SK-N-SH (cell line): ENCODE results near the gene TBC1D19. TPM values are rescaled to one million over a fixed set of nuclear protein-coding genes. Genes with fewer than 3 reads are reported as not detected.

Experiments used
- CTCF ChIA-PET: fragments of 300-600, 350-600 bp; formaldehyde crosslinking; extraction: SDS; loops from one replicate; lab custom pipeline; 2021; lab: Yijun Ruan, JAX
- POLR2A ChIA-PET: fragments of 350-600 bp; sonication (Branson Sonifier 250); formaldehyde crosslinking; extraction: SDS; loops from one replicate; lab custom pipeline; 2020; ENCODE audit warnings: antibody characterized with exemption, inconsistent platforms; lab: Yijun Ruan, JAX
- DNase-seq: peaks from one replicate; pipeline ENCODE4 v3.0.0; 2012
- H2AFZ ChIP-seq: fragments of 200-600 bp; sonication (generic); 2 replicates; pipeline ENCODE4 v1.8.1; 2016; ENCODE audit warnings: antibody characterized with exemption, mild to moderate bottlenecking, low read depth
- H3F3A ChIP-seq: fragments of 200-600 bp; sonication (generic); replicated peaks from 2 replicates; pipeline ENCODE3; 2016; ENCODE audit warnings: antibody characterized with exemption, mild to moderate bottlenecking; ENCODE audit not compliant: insufficient read depth
- H3K27ac ChIP-seq, 2 experiments: fragments of 200-500 bp in 1 of 2; fragments of 200-600 bp in 1 of 2; sonication (Bioruptor generic) in 1 of 2; sonication (generic), shearing (Covaris generic) in 1 of 2; 2 replicates each; pipeline versions ENCODE4 v1.5.1 to v1.6.1; 2014 to 2016; ENCODE audit warnings: low read depth in 2 of 2, inconsistent platforms in 1 of 2, low read length in 1 of 2, mild to moderate bottlenecking in 1 of 2, mixed read lengths in 1 of 2
- H3K27me3 ChIP-seq: fragments of 200-600 bp; sonication (generic), shearing (Covaris generic); 2 replicates; pipeline ENCODE4 v1.6.1; 2016; ENCODE audit warnings: mixed run types; ENCODE audit not compliant: insufficient read depth
- H3K36me3 ChIP-seq, 2 experiments: fragments of 200-500 bp in 1 of 2; fragments of 200-600 bp in 1 of 2; sonication (Bioruptor generic) in 1 of 2; sonication (generic) in 1 of 2; replicated peaks in 1 of 2; 2 replicates each; pipeline versions ENCODE3 to v1.5.1; 2014 to 2016; ENCODE audit warnings: low read length in 1 of 2, mild to moderate bottlenecking in 1 of 2; ENCODE audit not compliant: insufficient read depth in 2 of 2, control insufficient read depth in 1 of 2
- H3K4me1 ChIP-seq, 2 experiments: fragments of 200-500 bp in 1 of 2; fragments of 200-600 bp in 1 of 2; sonication (Bioruptor generic) in 1 of 2; sonication (generic), shearing (Covaris generic) in 1 of 2; 2 replicates each; pipeline versions ENCODE4 v1.5.1 to v1.6.1; 2014 to 2016; ENCODE audit warnings: low read depth in 1 of 2, low read length in 1 of 2, mixed run types in 1 of 2; ENCODE audit not compliant: insufficient read depth in 2 of 2, control insufficient read depth in 1 of 2
- H3K4me2 ChIP-seq: fragments of 200-600 bp; sonication (generic), shearing (Covaris generic); 2 replicates; pipeline ENCODE4 v1.6.1; 2017; ENCODE audit warnings: mixed run types
- H3K4me3 ChIP-seq, 2 experiments: fragments of 200-500 bp in 1 of 2; fragments of 200-600 bp in 1 of 2; sonication (Bioruptor generic) in 1 of 2; sonication (generic), shearing (Covaris generic) in 1 of 2; 2 replicates each; pipeline versions ENCODE4 v1.5.1 to v1.8.1; 2014 to 2016; ENCODE audit warnings: low read depth in 2 of 2, inconsistent platforms in 1 of 2, low read length in 1 of 2, mild to moderate bottlenecking in 1 of 2, mixed read lengths in 1 of 2, moderate library complexity in 1 of 2
- H3K79me2 ChIP-seq: fragments of 200-600 bp; sonication (generic); 2 replicates; pipeline ENCODE4 v1.8.1; 2017; ENCODE audit warnings: mild to moderate bottlenecking; ENCODE audit not compliant: insufficient read depth
- H3K9ac ChIP-seq: fragments of 200-600 bp; sonication (generic); 2 replicates; pipeline ENCODE4 v1.6.1; 2017; ENCODE audit warnings: mixed run types
- H3K9me2 ChIP-seq: fragments of 200-600 bp; sonication (generic); 2 replicates; pipeline ENCODE4 v1.6.1; 2017; ENCODE audit warnings: mixed run types
- H3K9me3 ChIP-seq: fragments of 200-600 bp; sonication (generic); 2 replicates; pipeline ENCODE4 v1.6.1; 2017; ENCODE audit warnings: mixed run types, mild to moderate bottlenecking, moderate library complexity
- H4K20me1 ChIP-seq: fragments of 200-600 bp; sonication (generic); 2 replicates; pipeline ENCODE4 v1.6.1; 2017; ENCODE audit warnings: mild to moderate bottlenecking, mixed run types; ENCODE audit not compliant: insufficient read depth
- CHD2 ChIP-seq: fragments of 150-350 bp; IDR thresholded peaks from 2 replicates; pipeline ENCODE4 v1.6.1; 2018; ENCODE audit warnings: low read length; ENCODE audit not compliant: partially characterized antibody
- EZH2phosphoT487 ChIP-seq: fragments of 200-600 bp; sonication (generic); IDR thresholded peaks from 2 replicates; pipeline ENCODE4 v1.6.1; 2017; ENCODE audit warnings: low read depth, mixed run types, mild to moderate bottlenecking, antibody characterized with exemption, moderate library complexity, borderline replicate concordance
- FOSL2 ChIP-seq: IDR thresholded peaks from 2 replicates; pipeline ENCODE4 v1.4.0; 2012; ENCODE audit warnings: low read depth, mild to moderate bottlenecking, moderate library complexity, borderline replicate concordance
- FOXJ3 ChIP-seq: sonication (generic); formaldehyde crosslinking; IDR thresholded peaks from 2 replicates; pipeline ENCODE4 v1.5.1; 2020; ENCODE audit warnings: mild to moderate bottlenecking, missing genetic modification reagents
- FOXM1 ChIP-seq: IDR thresholded peaks from 2 replicates; pipeline ENCODE4 v1.4.0; 2012; ENCODE audit warnings: low read depth, mild to moderate bottlenecking
- GABPA ChIP-seq: IDR thresholded peaks from 2 replicates; pipeline ENCODE4 v1.4.0; 2012; ENCODE audit warnings: low read depth, mild to moderate bottlenecking
- GATA2 ChIP-seq: sonication (generic); formaldehyde crosslinking; IDR thresholded peaks from 2 replicates; pipeline ENCODE4 v1.5.0; 2020; ENCODE audit warnings: mild to moderate bottlenecking, missing genetic modification reagents
- MAX ChIP-seq: IDR thresholded peaks from 2 replicates; pipeline ENCODE4 v1.4.0; 2012; ENCODE audit warnings: low read depth
- MEF2A ChIP-seq: IDR thresholded peaks from 2 replicates; pipeline ENCODE4 v1.4.0; 2012; ENCODE audit warnings: low read depth, borderline replicate concordance
- MXI1 ChIP-seq: IDR thresholded peaks from 2 replicates; pipeline ENCODE4 v1.6.1; 2012; ENCODE audit warnings: mild to moderate bottlenecking, low read depth, low read length, improper control_type of control experiment
- NRF1 ChIP-seq: IDR thresholded peaks from 2 replicates; pipeline ENCODE4 v1.6.1; 2012; ENCODE audit warnings: low read depth, mild to moderate bottlenecking, low read length
- POLR2AphosphoS5 ChIP-seq: IDR thresholded peaks from 2 replicates; pipeline ENCODE4 v1.6.1; 2012; ENCODE audit warnings: low read depth, low read length
- RAD21 ChIP-seq: IDR thresholded peaks from 2 replicates; pipeline ENCODE4 v1.6.1; 2012; ENCODE audit warnings: mild to moderate bottlenecking, low read length
- RCOR1 ChIP-seq: fragments of 150-350 bp; IDR thresholded peaks from 2 replicates; pipeline ENCODE4 v1.6.1; 2017; ENCODE audit warnings: antibody characterized with exemption, low read length
- RFX5 ChIP-seq: IDR thresholded peaks from 2 replicates; pipeline ENCODE4 v1.6.1; 2012; ENCODE audit warnings: mild to moderate bottlenecking, improper control_type of control experiment, low read length
- RXRA ChIP-seq: IDR thresholded peaks from 2 replicates; pipeline ENCODE4 v1.4.0; 2012; ENCODE audit warnings: low read depth, mild to moderate bottlenecking, borderline replicate concordance
- SIN3A ChIP-seq: IDR thresholded peaks from 2 replicates; pipeline ENCODE4 v1.6.1; 2012; ENCODE audit warnings: low read depth, mild to moderate bottlenecking, low read length, moderate library complexity, borderline replicate concordance
- SMC3 ChIP-seq: IDR thresholded peaks from 2 replicates; pipeline ENCODE4 v1.6.1; 2012; ENCODE audit warnings: low read depth, low read length, improper control_type of control experiment
- TAF1 ChIP-seq: IDR thresholded peaks from 2 replicates; pipeline ENCODE4 v1.6.1; 2012; ENCODE audit warnings: low read depth, mild to moderate bottlenecking, low read length, moderate library complexity, borderline replicate concordance
- TCF12 ChIP-seq: IDR thresholded peaks from 2 replicates; pipeline ENCODE4 v1.4.0; 2012
- TEAD4 ChIP-seq: IDR thresholded peaks from 2 replicates; pipeline ENCODE4 v1.4.0; 2012; ENCODE audit warnings: mild to moderate bottlenecking, borderline replicate concordance; ENCODE audit not compliant: insufficient read depth
- WGBS: methylation state at CpG from one replicate; pipeline ENCODE4 v1.1.6; 2017; ENCODE audit warnings: low lambda C conversion rate; 5-methylcytosine and 5-hydroxymethylcytosine counted together
- polyA plus RNA-seq, 3 experiments: library from polyadenylated mRNA; depleted of rRNA; stranded (reverse); fragments of >200 nt; gene quantifications; 2 replicates each; pipeline ENCODE4 v1.2.3, GENCODE V29; 2012
- TF ChIP-seq, protein P1 (sequence below): IDR thresholded peaks from 2 replicates; pipeline ENCODE4 v1.4.0; 2012; ENCODE audit warnings: low read depth, borderline replicate concordance

TBC1D19 gene
- polyA plus RNA-seq, 1 of the 3 experiments (the other 2 are of a cell fraction) = 4.2 TPM

GRCh38 chr4:26583538-26583864 lies 383 bp upstream of the TBC1D19 start:
- Histone ChIP-seq H3K36me3 (no peaks in the 10 kb centered on the region), H3K79me2 (peaks cover 43% of the 10 kb centered on the region), H4K20me1 (no peaks in the 10 kb centered on the region), H3K4me2 (peak overlapping the region; percentile 82), H3K9me3 (no peaks in the 10 kb centered on the region), H3F3A (peaks cover 8% of the 10 kb centered on the region), H3K27me3 (no peaks in the 10 kb centered on the region), H3K4me1 (peaks cover 0 to 3% of the 10 kb centered on the region in 2 experiments; a peak in 2 of 4 replicates), H3K4me3 (peak overlapping the region; percentile 81 to 91)
- CTCF ChIA-PET = interaction anchor here (0.7 to 1.8 kb wide), 9 partner anchors 9 to 254 kb away, joined by 3 to 6 read pairs (median 4); no protein-coding TSS in a partner anchor
- POLR2A ChIA-PET = interaction anchor here (1.4 kb wide), 1 partner anchor 15 kb away, joined by 6 read pairs; no protein-coding TSS in a partner anchor
- WGBS = 3% methylated on average over 11 of the region's 11 CpGs
- TF ChIP-seq RCOR1 (no peak), GABPA (no peak), NRF1 (no peak), FOXJ3 (CRISPR knock-in tag) (no peak), EZH2phosphoT487 (no peak), FOXM1 (no peak), TCF12 (no peak), RXRA (no peak)
- TF ChIP-seq, all 33 proteins: peak for 0
- H2AFZ ChIP-seq = peak overlapping the region; percentile 96
- H3K9ac ChIP-seq = peak overlapping the region; percentile 70
- no peak for DNase-seq
- peak overlapping the region; percentile 60 to 96 for H3K27ac ChIP-seq
- H3K9me2 ChIP-seq = no peaks in the 10 kb centered on the region

DNA sequence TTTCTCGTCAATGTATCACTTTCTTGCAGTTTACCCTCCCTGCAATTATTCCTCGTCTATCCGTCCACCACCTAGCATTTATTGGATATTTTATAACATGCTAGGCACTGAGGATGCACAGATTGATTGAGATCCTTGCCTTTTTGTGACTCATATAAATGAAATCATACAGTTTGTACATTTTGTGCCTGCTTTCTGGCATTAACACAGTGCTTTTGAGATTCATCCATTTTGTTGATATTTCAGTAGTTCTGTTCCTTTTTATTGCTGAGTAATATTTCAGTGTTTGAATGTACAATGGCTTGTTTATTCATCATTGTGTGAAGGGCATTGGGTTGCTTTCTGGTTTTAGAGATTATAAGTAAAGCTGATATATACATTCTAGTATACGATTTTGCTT lies 841 bp downstream of the TBC1D19 start:
- peak overlapping the region; percentile 81 to 91 for H3K4me3 ChIP-seq

More for the DNA sequence above, 841 bp downstream of the TBC1D19 start:
- H3K9me3 ChIP-seq = no peaks in the 10 kb centered on the region
- no peak for TF ChIP-seq SMC3
- no peak for TF ChIP-seq SIN3A
- no peak for TF ChIP-seq GATA2 (CRISPR knock-in tag)
- no peak for TF ChIP-seq RCOR1
- no peak for TF ChIP-seq MEF2A
- no peak for TF ChIP-seq FOSL2
- TF ChIP-seq NRF1 = no peak
- no peak for TF ChIP-seq MXI1
- no peak for TF ChIP-seq RFX5
- no peak for TF ChIP-seq MAX
- TF ChIP-seq GABPA = no peak
- TF ChIP-seq POLR2AphosphoS5 = no peak
- TF ChIP-seq TAF1 = no peak
- TF ChIP-seq, protein P1, sequence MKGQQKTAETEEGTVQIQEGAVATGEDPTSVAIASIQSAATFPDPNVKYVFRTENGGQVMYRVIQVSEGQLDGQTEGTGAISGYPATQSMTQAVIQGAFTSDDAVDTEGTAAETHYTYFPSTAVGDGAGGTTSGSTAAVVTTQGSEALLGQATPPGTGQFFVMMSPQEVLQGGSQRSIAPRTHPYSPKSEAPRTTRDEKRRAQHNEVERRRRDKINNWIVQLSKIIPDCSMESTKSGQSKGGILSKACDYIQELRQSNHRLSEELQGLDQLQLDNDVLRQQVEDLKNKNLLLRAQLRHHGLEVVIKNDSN = no peak
- no peak for TF ChIP-seq RAD21
- no peak for TF ChIP-seq TEAD4
- no peak for TF ChIP-seq CHD2
- TF ChIP-seq, all 33 proteins: peak for 0
- Histone ChIP-seq H3K4me2 (peak overlapping the region; percentile 82), H2AFZ (peak overlapping the region; percentile 96), H3F3A (peaks cover 8% of the 10 kb centered on the region), H3K9ac (peak overlapping the region; percentile 70), H3K4me1 (peaks cover 0 to 3% of the 10 kb centered on the region in 2 experiments; a peak in 2 of 4 replicates), H3K79me2 (peaks cover 55% of the 10 kb centered on the region), H3K27me3 (no peaks in the 10 kb centered on the region), H4K20me1 (no peaks in the 10 kb centered on the region), H3K27ac (peak overlapping the region in 1 of 2 experiments; percentile 60; a peak in 3 of 4 replicates), H3K36me3 (no peaks in the 10 kb centered on the region), H3K9me2 (no peaks in the 10 kb centered on the region)
- WGBS = 15% methylated on average over 4 of the region's 4 CpGs
- ChIA-PET POLR2A (interaction anchor here (1.4 kb wide), 1 partner anchor 16 kb away, joined by 6 read pairs; no protein-coding TSS in a partner anchor), CTCF (interaction anchor here (1.0 to 1.8 kb wide), 3 partner anchors 18 to 123 kb away, joined by 3 to 4 read pairs (median 3); no protein-coding TSS in a partner anchor)
- no peak for DNase-seq
